H9 (cell line): ENCODE data around the gene CD300LD. TPM values are rescaled to one million over a fixed set of nuclear protein-coding genes. Genes with fewer than 3 reads are reported as not detected.

Experiments used
- DNase-seq: peaks from one replicate; pipeline ENCODE4 v3.0.0-alpha.2; 2017
- H2AFZ ChIP-seq: one replicate; pipeline ENCODE4 v1.6.1; 2013; ENCODE audit warnings: mild to moderate bottlenecking, low read length, control low read depth, moderate library complexity
- H2AK5ac ChIP-seq: 2 replicates; pipeline ENCODE4 v1.6.1; 2013; ENCODE audit warnings: low read length, control low read depth, mixed read lengths; ENCODE audit not compliant: insufficient read length
- H2BK120ac ChIP-seq: one replicate; pipeline ENCODE4 v1.6.1; 2013; ENCODE audit warnings: low read depth, mild to moderate bottlenecking, low read length, control low read depth, inconsistent platforms; ENCODE audit not compliant: poor library complexity, severe bottlenecking
- H2BK12ac ChIP-seq: 2 replicates; pipeline ENCODE4 v1.6.1; 2013; ENCODE audit warnings: low read length, control low read depth, mixed read lengths, low read depth; ENCODE audit not compliant: insufficient read length
- H2BK15ac ChIP-seq: 2 replicates; pipeline ENCODE4 v1.6.1; 2013; ENCODE audit warnings: low read depth, low read length, control low read depth
- H2BK20ac ChIP-seq: one replicate; pipeline ENCODE4 v1.6.1; 2013; ENCODE audit warnings: low read depth, mild to moderate bottlenecking, low read length, control low read depth, inconsistent platforms; ENCODE audit not compliant: poor library complexity, severe bottlenecking
- H2BK5ac ChIP-seq: 2 replicates; pipeline ENCODE4 v1.6.1; 2013; ENCODE audit warnings: low read length, control low read depth, mixed read lengths; ENCODE audit not compliant: insufficient read length
- H3K14ac ChIP-seq: 2 replicates; pipeline ENCODE4 v1.6.1; 2013; ENCODE audit warnings: low read length, control low read depth; ENCODE audit not compliant: insufficient read depth
- H3K18ac ChIP-seq: 2 replicates; pipeline ENCODE4 v1.6.1; 2013; ENCODE audit warnings: low read depth, mild to moderate bottlenecking, mixed read lengths, low read length, control low read depth; ENCODE audit not compliant: insufficient read length
- H3K23ac ChIP-seq: 2 replicates; pipeline ENCODE4 v1.6.1; 2013; ENCODE audit warnings: low read length, control low read depth, mixed read lengths, low read depth; ENCODE audit not compliant: insufficient read length
- H3K23me2 ChIP-seq: 2 replicates; pipeline ENCODE4 v1.6.1; 2013; ENCODE audit warnings: low read depth, mild to moderate bottlenecking, mixed read lengths, low read length, control low read depth; ENCODE audit not compliant: insufficient read length, poor library complexity, severe bottlenecking
- H3K27ac ChIP-seq: 2 replicates; pipeline ENCODE4 v1.5.1; 2013; ENCODE audit warnings: low read length, control low read depth, mixed read lengths, low read depth; ENCODE audit not compliant: insufficient read length
- H3K27me3 ChIP-seq: 2 replicates; pipeline ENCODE4 v1.6.1; 2013; ENCODE audit warnings: low read length, control low read depth, inconsistent platforms; ENCODE audit not compliant: insufficient read depth
- H3K4ac ChIP-seq: 2 replicates; pipeline ENCODE4 v1.6.1; 2013; ENCODE audit warnings: low read depth, mild to moderate bottlenecking, control low read depth, inconsistent platforms, low read length, moderate library complexity
- H3K4me1 ChIP-seq: 2 replicates; pipeline ENCODE4 v1.6.1; 2013; ENCODE audit warnings: low read length, control low read depth, inconsistent platforms; ENCODE audit not compliant: insufficient read depth
- H3K4me2 ChIP-seq: 2 replicates; pipeline ENCODE4 v1.6.1; 2013; ENCODE audit warnings: low read length, control low read depth, mixed read lengths; ENCODE audit not compliant: insufficient read length, insufficient read depth
- H3K56ac ChIP-seq: 2 replicates; pipeline ENCODE4 v1.6.1; 2013; ENCODE audit warnings: low read depth, mild to moderate bottlenecking, mixed read lengths, low read length, control low read depth; ENCODE audit not compliant: insufficient read length
- H3K79me1 ChIP-seq: 2 replicates; pipeline ENCODE4 v1.6.1; 2013; ENCODE audit warnings: low read depth, mild to moderate bottlenecking, moderate library complexity, low read length, control low read depth, inconsistent platforms; ENCODE audit not compliant: insufficient read depth, poor library complexity, severe bottlenecking
- H3K79me2 ChIP-seq: 2 replicates; pipeline ENCODE4 v1.6.1; 2013; ENCODE audit warnings: low read length, control low read depth, inconsistent platforms; ENCODE audit not compliant: insufficient read depth
- H3K9ac ChIP-seq: 2 replicates; pipeline ENCODE4 v1.6.1; 2013; ENCODE audit warnings: low read length, control low read depth, mixed read lengths; ENCODE audit not compliant: insufficient read length; ENCODE audit errors: extremely low read depth
- H3K9me3 ChIP-seq: one replicate; pipeline ENCODE4 v1.6.1; 2013; ENCODE audit warnings: low read depth, low read length, inconsistent platforms; ENCODE audit not compliant: control insufficient read depth
- H3T11ph ChIP-seq: one replicate; pipeline ENCODE4 v1.6.1; 2013; ENCODE audit warnings: mild to moderate bottlenecking, low read length, control low read depth, inconsistent platforms
- H4K20me1 ChIP-seq: one replicate; pipeline ENCODE4 v1.6.1; 2013; ENCODE audit not compliant: control insufficient read depth, insufficient read length, insufficient read depth
- H4K5ac ChIP-seq: 2 replicates; pipeline ENCODE4 v1.6.1; 2013; ENCODE audit warnings: low read depth, mild to moderate bottlenecking, mixed read lengths, low read length, control low read depth; ENCODE audit not compliant: insufficient read length
- H4K8ac ChIP-seq: replicated peaks from 2 replicates; pipeline ENCODE4 v1.6.1; 2013; ENCODE audit warnings: low read length, control low read depth, mixed read lengths, low read depth; ENCODE audit not compliant: insufficient read length
- H4K91ac ChIP-seq: 2 replicates; pipeline ENCODE4 v1.6.1; 2013; ENCODE audit warnings: low read depth, mild to moderate bottlenecking, moderate library complexity, mixed read lengths, low read length, control low read depth; ENCODE audit not compliant: insufficient read length
- H3K27ac Mint-ChIP-seq, 3 experiments: 2 replicates in 2 of 3; 3 replicates in 1 of 3; pipeline ENCODE4 v1.8.0; 2020 to 2021; ENCODE audit warnings: mixed read lengths in 3 of 3, mild to moderate bottlenecking in 1 of 3, moderate library complexity in 1 of 3
- H3K27me3 Mint-ChIP-seq: 2 replicates; pipeline ENCODE4 v1.8.0; 2021; ENCODE audit warnings: low read depth, mild to moderate bottlenecking, moderate library complexity, mixed read lengths
- H3K36me3 Mint-ChIP-seq, 3 experiments: 2 replicates in 2 of 3; 3 replicates in 1 of 3; pipeline ENCODE4 v1.8.0; 2020 to 2021; ENCODE audit warnings: low read depth in 3 of 3, mixed read lengths in 3 of 3; ENCODE audit not compliant: insufficient read depth in 1 of 3
- H3K4me1 Mint-ChIP-seq, 2 experiments: 2 replicates each; pipeline ENCODE4 v1.8.0; 2020; ENCODE audit warnings: mixed read lengths in 2 of 2
- H3K4me3 Mint-ChIP-seq, 2 experiments: 2 replicates in 1 of 2; 3 replicates in 1 of 2; pipeline ENCODE4 v1.8.0; 2020 to 2021; ENCODE audit warnings: mild to moderate bottlenecking in 2 of 2, mixed read lengths in 2 of 2, moderate library complexity in 1 of 2
- H3K9me3 Mint-ChIP-seq, 2 experiments: 2 replicates in 1 of 2; 3 replicates in 1 of 2; pipeline ENCODE4 v1.8.0; 2020; ENCODE audit warnings: mild to moderate bottlenecking in 2 of 2, mixed read lengths in 2 of 2, moderate library complexity in 1 of 2
- CTCF ChIP-seq: fragments of 200-600 bp; sonication (generic); conservative IDR thresholded peaks from 3 replicates; pipeline ENCODE4 v1.8.0; 2021; ENCODE audit warnings: antibody characterized with exemption, mild to moderate bottlenecking
- WGBS: extraction: QIAGEN DNeasy Blood & Tissue Kit; methylation state at CpG from one replicate; pipeline ENCODE4 v1.1.7; 2013; ENCODE audit warnings: missing lambda C conversion rate, low lambda C conversion rate, mixed read lengths; ENCODE audit not compliant: insufficient read length; ENCODE audit errors: extremely low coverage; 5-methylcytosine and 5-hydroxymethylcytosine counted together
- total RNA-seq: library from RNA; stranded (reverse); gene quantifications from 2 replicates; pipeline ENCODE4 v1.2.1, GENCODE V29; 2021

Gene CD300LD
- total RNA-seq, 1 experiment from 2014 or later = not detected

GRCh38 chr17:74625661-74626060 is 33.6 kb upstream of the CD300LD start:
- H3K9ac ChIP-seq = no peak overlapping the region
- H4K20me1 ChIP-seq = no peaks in the 10 kb centered on the region
- H3K27ac Mint-ChIP-seq = no peak overlapping the region
- no peak overlapping the region for H3K23ac ChIP-seq
- no peak overlapping the region for H4K8ac ChIP-seq
- no peaks in the 10 kb centered on the region; the same call in 1 of the 2 replicates for H3K27me3 ChIP-seq
- TF ChIP-seq CTCF = no peak
- H3K9me3 ChIP-seq = no peaks in the 10 kb centered on the region
- no peak overlapping the region for H2BK12ac ChIP-seq
- H3K27me3 Mint-ChIP-seq = peaks cover 75% of the 10 kb centered on the region
- no peak overlapping the region for H3K56ac ChIP-seq
- H3K79me1 ChIP-seq = no peaks in the 10 kb centered on the region
- no peak overlapping the region for H3K18ac ChIP-seq
- H4K5ac ChIP-seq = no peak overlapping the region
- no CpG with 5 or more reads among the region's 3 CpGs for WGBS
- H3K79me2 ChIP-seq = no peaks in the 10 kb centered on the region
- no peaks in the 10 kb centered on the region for H3K23me2 ChIP-seq
- H3K4me1 ChIP-seq = no peaks in the 10 kb centered on the region
- H3K4me2 ChIP-seq = no peak overlapping the region
- no peak overlapping the region for H2BK120ac ChIP-seq
- no peak overlapping the region for H3K4me3 Mint-ChIP-seq
- H2BK5ac ChIP-seq = no peak overlapping the region
- DNase-seq = no peak
- H3K4me1 Mint-ChIP-seq = peaks cover 4 to 7% of the 10 kb centered on the region in 2 experiments
- H3K9me3 Mint-ChIP-seq = peaks cover 2 to 3% of the 10 kb centered on the region in 2 experiments; a peak in 3 of 5 replicates
- H3K4ac ChIP-seq = no peak overlapping the region
- no peak overlapping the region for H4K91ac ChIP-seq
- no peak overlapping the region for H3T11ph ChIP-seq
- H2BK15ac ChIP-seq = no peak overlapping the region
- no peak overlapping the region for H3K14ac ChIP-seq
- H2BK20ac ChIP-seq = no peak overlapping the region
- no peak overlapping the region for H2AFZ ChIP-seq
- H3K27ac ChIP-seq = no peak overlapping the region
- H2AK5ac ChIP-seq = no peak overlapping the region
- H3K36me3 Mint-ChIP-seq = no peaks in the 10 kb centered on the region
